Measurements from ENCODE around the gene GPR61. TPM values are rescaled to one million over a fixed set of nuclear protein-coding genes. Genes with fewer than 3 reads are reported as not detected.

The GPR61 gene
- polyA plus RNA-seq, 1 donor (not counting 4 experiments of a cell fraction or from before 2014, with no cell fraction given): not detected

- no peak overlapping the region for H2AFZ ChIP-seq (ENCODE audit: control insufficient read depth, low read length)
- H3K36me3 ChIP-seq (ENCODE audit: control insufficient read depth in 2 of 2, extremely low read depth in 1 of 2, insufficient read depth in 2 of 2, low read length in 2 of 2): no peaks in the 10 kb centered on the region
- peaks cover 12% of the 10 kb centered on the region for H3K27me3 ChIP-seq (ENCODE audit: control insufficient read depth, extremely low read depth, insufficient read depth, low read length)
- no peak overlapping the region for H3K4me3 ChIP-seq (ENCODE audit: control insufficient read depth in 2 of 3, extremely low read depth in 1 of 3, insufficient read depth in 2 of 3, low read depth in 1 of 3, low read length in 3 of 3)
- peaks cover 4% of the 10 kb centered on the region for H3K4me1 ChIP-seq (ENCODE audit: control insufficient read depth, extremely low read depth, insufficient read depth, low read length)
- H3K9me1 ChIP-seq (ENCODE audit: control insufficient read depth, extremely low read depth, insufficient read depth, low read length): no peaks in the 10 kb centered on the region
- FAIRE-seq (no peak), DNase-seq (ENCODE audit: low read depth, low spot score) (no peak)
- no peaks in the 10 kb centered on the region for H4K20me1 ChIP-seq (ENCODE audit: control insufficient read depth, extremely low read depth, insufficient read depth, low read length)
- TF ChIP-seq CTCF (optimal IDR thresholded peaks at IDR 0.05 in 1 of 3, IDR thresholded peaks at IDR 0.05 in 1 of 3, conservative IDR thresholded peaks at IDR 0.05 in 1 of 3; ENCODE audit: extremely low read depth in 1 of 3, insufficient read depth in 2 of 3, low read length in 3 of 3): no peak
- no peak for TF ChIP-seq EZH2 (IDR thresholded peaks at IDR 0.05; ENCODE audit: low read length)
- no peaks in the 10 kb centered on the region for H3K9me3 ChIP-seq (ENCODE audit: control insufficient read depth, low read depth, low read length)
- no peak overlapping the region for H3K9ac ChIP-seq (ENCODE audit: control insufficient read depth, extremely low read depth, insufficient read depth, low read length)
- H3K4me2 ChIP-seq (ENCODE audit: control insufficient read depth, extremely low read depth, insufficient read depth, low read depth, low read length): no peak overlapping the region
- dilution Hi-C loops (cut with MboI; ENCODE audit: extremely low pct_ligation_motif_present, low sequenced_read_pairs): no loop called here
- H3K79me2 ChIP-seq (ENCODE audit: control insufficient read depth, insufficient read depth, low read length): no peaks in the 10 kb centered on the region
- H3K27ac ChIP-seq (ENCODE audit: control insufficient read depth, insufficient read depth, low read length): no peak overlapping the region
Measured at GRCh38 chr1:109522026-109522425, 17.6 kb upstream of the GPR61 start.

GRCh38 chr1:109523706-109524105, 16.0 kb upstream of the GPR61 start:
- Histone ChIP-seq H3K9ac (ENCODE audit: control insufficient read depth, extremely low read depth, insufficient read depth, low read length) (no peak overlapping the region), H3K79me2 (ENCODE audit: control insufficient read depth, insufficient read depth, low read length) (no peaks in the 10 kb centered on the region), H3K4me1 (ENCODE audit: control insufficient read depth, extremely low read depth, insufficient read depth, low read length) (no peaks in the 10 kb centered on the region), H3K27me3 (ENCODE audit: control insufficient read depth, extremely low read depth, insufficient read depth, low read length) (peaks cover 12% of the 10 kb centered on the region), H3K4me3 (ENCODE audit: control insufficient read depth in 2 of 3, extremely low read depth in 1 of 3, insufficient read depth in 2 of 3, low read depth in 1 of 3, low read length in 3 of 3) (no peak overlapping the region), H3K4me2 (ENCODE audit: control insufficient read depth, extremely low read depth, insufficient read depth, low read depth, low read length) (no peak overlapping the region), H3K9me1 (ENCODE audit: control insufficient read depth, extremely low read depth, insufficient read depth, low read length) (no peaks in the 10 kb centered on the region), H3K27ac (ENCODE audit: control insufficient read depth, insufficient read depth, low read length) (no peak overlapping the region), H4K20me1 (ENCODE audit: control insufficient read depth, extremely low read depth, insufficient read depth, low read length) (no peaks in the 10 kb centered on the region), H3K9me3 (ENCODE audit: control insufficient read depth, low read depth, low read length) (no peaks in the 10 kb centered on the region), H2AFZ (ENCODE audit: control insufficient read depth, low read length) (no peak overlapping the region), H3K36me3 (ENCODE audit: control insufficient read depth in 2 of 2, extremely low read depth in 1 of 2, insufficient read depth in 2 of 2, low read length in 2 of 2) (no peaks in the 10 kb centered on the region)
- dilution Hi-C loops (cut with MboI; ENCODE audit: extremely low pct_ligation_motif_present, low sequenced_read_pairs): no loop called here
- FAIRE-seq (no peak), DNase-seq (ENCODE audit: low read depth, low spot score) (no peak)
- no peak for TF ChIP-seq EZH2 (IDR thresholded peaks at IDR 0.05; ENCODE audit: low read length)
- no peak for TF ChIP-seq CTCF (optimal IDR thresholded peaks at IDR 0.05 in 1 of 3, IDR thresholded peaks at IDR 0.05 in 1 of 3, conservative IDR thresholded peaks at IDR 0.05 in 1 of 3; ENCODE audit: extremely low read depth in 1 of 3, insufficient read depth in 2 of 3, low read length in 3 of 3)

Measured in keratinocyte (primary cell).